Glutamatergic neuron (in vitro differentiated cells): ENCODE results near the gene SPP2. TPM values are rescaled to one million over a fixed set of nuclear protein-coding genes. Genes with fewer than 3 reads are reported as not detected.
A peak's percentile ranks its signal among the peaks of the same experiment; 100 is the strongest.

Experiments
- DNase-seq: peaks from one replicate; pipeline ENCODE4 v3.0.0; 2022
- H3K27ac Mint-ChIP-seq: one replicate; pipeline ENCODE4 v1.8.0; 2020; ENCODE audit warnings: mild to moderate bottlenecking, mixed read lengths, inconsistent platforms; ENCODE audit not compliant: unreplicated experiment
- H3K27me3 Mint-ChIP-seq: one replicate; pipeline ENCODE4 v1.8.0; 2020; ENCODE audit warnings: mild to moderate bottlenecking, moderate library complexity, mixed read lengths, inconsistent platforms; ENCODE audit not compliant: unreplicated experiment
- H3K36me3 Mint-ChIP-seq: one replicate; pipeline ENCODE4 v1.8.0; 2020; ENCODE audit warnings: mild to moderate bottlenecking, mixed read lengths, inconsistent platforms; ENCODE audit not compliant: unreplicated experiment
- H3K4me1 Mint-ChIP-seq: one replicate; pipeline ENCODE4 v1.8.0; 2020; ENCODE audit warnings: mild to moderate bottlenecking, low read depth, mixed read lengths, inconsistent platforms; ENCODE audit not compliant: unreplicated experiment
- H3K4me3 Mint-ChIP-seq: one replicate; pipeline ENCODE4 v1.8.0; 2020; ENCODE audit warnings: mild to moderate bottlenecking, mixed read lengths, inconsistent platforms; ENCODE audit not compliant: unreplicated experiment
- H3K9me3 Mint-ChIP-seq: one replicate; pipeline ENCODE4 v1.8.0; 2020; ENCODE audit warnings: mild to moderate bottlenecking, moderate library complexity, mixed read lengths, inconsistent platforms; ENCODE audit not compliant: unreplicated experiment
- total RNA-seq: library from RNA; stranded (reverse); fragmentation: NEBNext Ultra II Directional; extraction: Animal tissue kit (Norgen Biotek cat#: 25700); gene quantifications from one replicate; pipeline ENCODE4 v1.2.1, GENCODE V29; 2021; ENCODE audit not compliant: unreplicated experiment
- TF ChIP-seq, protein P1 (sequence below): fragments of 200-600 bp; sonication (generic); IDR thresholded peaks from one replicate; pipeline ENCODE4 v1.5.0; 2021; ENCODE audit not compliant: partially characterized antibody, unreplicated experiment

Gene SPP2
- total RNA-seq, 1 donor from 2014 or later, result not detected

DNA sequence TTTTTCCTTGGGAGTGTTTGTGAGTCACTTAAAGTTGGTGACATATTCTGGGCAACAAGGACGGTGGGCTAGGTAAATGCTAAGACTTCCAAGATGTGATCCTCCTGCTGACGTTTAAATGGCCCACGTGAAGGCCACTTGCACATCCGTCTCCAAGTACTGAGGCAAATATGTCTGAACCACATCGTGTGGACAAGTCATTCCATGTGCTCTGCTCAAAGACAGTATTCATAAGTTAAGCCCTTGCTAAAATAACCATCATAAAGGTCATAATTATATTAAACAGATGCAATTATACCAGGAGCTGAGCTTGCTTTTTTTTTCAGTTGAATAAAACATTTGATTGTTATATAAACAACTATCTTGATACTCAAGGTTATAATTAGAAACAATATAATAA is 44.8 kb downstream of the SPP2 start:
- Mint-ChIP-seq H3K27ac (no peak overlapping the region), H3K36me3 (no peaks in the 10 kb centered on the region), H3K4me3 (no peak overlapping the region), H3K4me1 (no peaks in the 10 kb centered on the region), H3K9me3 (no peaks in the 10 kb centered on the region), H3K27me3 (peaks cover 2% of the 10 kb centered on the region)
- DNase-seq, result no peak
- TF ChIP-seq, protein P1, sequence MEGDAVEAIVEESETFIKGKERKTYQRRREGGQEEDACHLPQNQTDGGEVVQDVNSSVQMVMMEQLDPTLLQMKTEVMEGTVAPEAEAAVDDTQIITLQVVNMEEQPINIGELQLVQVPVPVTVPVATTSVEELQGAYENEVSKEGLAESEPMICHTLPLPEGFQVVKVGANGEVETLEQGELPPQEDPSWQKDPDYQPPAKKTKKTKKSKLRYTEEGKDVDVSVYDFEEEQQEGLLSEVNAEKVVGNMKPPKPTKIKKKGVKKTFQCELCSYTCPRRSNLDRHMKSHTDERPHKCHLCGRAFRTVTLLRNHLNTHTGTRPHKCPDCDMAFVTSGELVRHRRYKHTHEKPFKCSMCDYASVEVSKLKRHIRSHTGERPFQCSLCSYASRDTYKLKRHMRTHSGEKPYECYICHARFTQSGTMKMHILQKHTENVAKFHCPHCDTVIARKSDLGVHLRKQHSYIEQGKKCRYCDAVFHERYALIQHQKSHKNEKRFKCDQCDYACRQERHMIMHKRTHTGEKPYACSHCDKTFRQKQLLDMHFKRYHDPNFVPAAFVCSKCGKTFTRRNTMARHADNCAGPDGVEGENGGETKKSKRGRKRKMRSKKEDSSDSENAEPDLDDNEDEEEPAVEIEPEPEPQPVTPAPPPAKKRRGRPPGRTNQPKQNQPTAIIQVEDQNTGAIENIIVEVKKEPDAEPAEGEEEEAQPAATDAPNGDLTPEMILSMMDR, result no peak

DNA sequence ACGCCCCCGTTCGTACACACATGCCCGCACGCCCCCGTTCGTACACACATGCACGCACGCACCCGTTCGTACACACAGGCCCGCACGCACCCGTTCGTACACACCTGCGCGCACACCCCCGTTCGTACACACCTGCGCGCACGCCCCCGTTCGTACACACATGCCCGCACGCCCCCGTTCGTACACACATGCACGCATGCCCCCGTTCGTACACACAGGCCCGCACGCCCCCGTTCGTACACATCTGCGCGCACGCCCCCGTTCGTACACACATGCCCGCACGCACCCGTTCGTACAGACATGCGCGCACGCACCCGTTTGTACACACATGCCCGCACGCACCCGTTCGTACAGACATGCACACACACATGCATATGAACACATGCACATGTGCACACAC is 45.7 kb downstream of the SPP2 start:
- no peak overlapping the region for H3K4me3 Mint-ChIP-seq
- peak overlapping the region; percentile 24 for H3K27ac Mint-ChIP-seq
- no peaks in the 10 kb centered on the region for H3K4me1 Mint-ChIP-seq
- no peak for DNase-seq
- H3K36me3 Mint-ChIP-seq, result no peaks in the 10 kb centered on the region
- peaks cover 2% of the 10 kb centered on the region for H3K27me3 Mint-ChIP-seq
- no peaks in the 10 kb centered on the region for H3K9me3 Mint-ChIP-seq
- TF ChIP-seq, protein P1, result no peak

DNA sequence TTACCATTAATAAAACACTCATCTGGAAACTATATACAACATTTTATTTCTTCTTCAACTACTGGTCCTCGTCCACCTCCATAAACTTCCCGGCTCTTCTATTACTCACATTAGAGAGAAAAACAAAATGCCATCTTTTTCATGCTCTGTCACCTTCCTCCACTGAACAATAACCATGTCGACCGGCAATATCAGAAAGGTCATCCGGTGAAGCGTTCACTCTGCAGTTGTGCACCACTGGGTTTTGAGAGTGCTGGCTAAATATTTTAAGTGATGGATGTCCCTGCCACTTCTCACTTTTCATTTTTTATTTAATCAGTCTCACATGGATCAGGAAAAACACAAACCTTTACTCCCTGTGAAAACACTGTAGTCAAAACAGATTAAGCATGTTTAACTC is 48.2 kb downstream of the SPP2 start:
- DNase-seq, result no peak
- H3K9me3 Mint-ChIP-seq, result no peaks in the 10 kb centered on the region
- TF ChIP-seq, protein P1, result no peak
- H3K4me1 Mint-ChIP-seq, result no peaks in the 10 kb centered on the region
- H3K27me3 Mint-ChIP-seq, result peaks cover 2% of the 10 kb centered on the region
- no peak overlapping the region for H3K27ac Mint-ChIP-seq
- H3K36me3 Mint-ChIP-seq, result no peaks in the 10 kb centered on the region
- no peak overlapping the region for H3K4me3 Mint-ChIP-seq

DNA sequence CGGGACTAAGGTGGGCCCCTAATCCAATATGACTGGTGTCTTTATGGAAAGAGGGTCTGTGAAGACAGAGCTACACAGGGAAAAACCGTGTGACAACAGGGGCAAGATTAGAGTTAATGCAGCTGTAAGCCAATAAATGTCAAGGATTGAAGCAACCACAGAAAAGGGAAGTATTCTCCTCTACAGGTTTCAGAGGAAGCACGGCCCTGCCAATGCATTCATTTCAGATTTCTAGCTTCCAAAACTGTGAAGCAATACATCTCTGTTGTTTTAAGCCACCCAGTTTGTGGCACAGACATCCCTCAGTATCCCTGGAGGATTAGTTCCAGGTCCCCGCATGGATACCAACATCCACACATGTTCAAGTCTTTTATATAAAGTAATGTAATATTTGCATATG is 48.8 kb downstream of the SPP2 start:
- no peaks in the 10 kb centered on the region for H3K36me3 Mint-ChIP-seq
- DNase-seq, result no peak
- H3K9me3 Mint-ChIP-seq, result no peaks in the 10 kb centered on the region
- no peaks in the 10 kb centered on the region for H3K4me1 Mint-ChIP-seq
- no peak overlapping the region for H3K4me3 Mint-ChIP-seq
- H3K27me3 Mint-ChIP-seq, result peaks cover 2% of the 10 kb centered on the region
- TF ChIP-seq, protein P1, result no peak
- no peak overlapping the region for H3K27ac Mint-ChIP-seq

DNA sequence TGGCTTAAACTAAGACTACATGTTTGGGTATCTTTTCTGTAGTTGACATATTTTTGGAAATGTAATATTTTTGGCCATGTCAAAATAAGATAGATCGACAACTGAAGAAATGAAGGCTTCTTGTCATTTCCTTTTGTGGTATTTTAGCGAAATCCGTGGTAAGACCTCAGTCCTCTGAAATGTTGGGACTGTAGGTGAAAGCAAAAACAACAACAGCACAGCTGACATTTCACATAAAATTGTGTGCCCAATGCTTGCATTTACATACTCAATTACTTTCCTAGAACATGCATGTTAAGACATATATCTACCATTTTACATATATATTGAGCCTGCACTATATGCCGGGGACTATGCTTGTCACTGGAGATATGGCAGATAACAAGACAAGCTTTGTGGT is 50.2 kb downstream of the SPP2 start:
- TF ChIP-seq, protein P1, result no peak
- no peaks in the 10 kb centered on the region for H3K4me1 Mint-ChIP-seq
- H3K4me3 Mint-ChIP-seq, result no peak overlapping the region
- H3K27ac Mint-ChIP-seq, result no peak overlapping the region
- H3K9me3 Mint-ChIP-seq, result no peaks in the 10 kb centered on the region
- peaks cover 2% of the 10 kb centered on the region for H3K27me3 Mint-ChIP-seq
- no peaks in the 10 kb centered on the region for H3K36me3 Mint-ChIP-seq
- DNase-seq, result no peak
